A673 (cell line): ENCODE data around the gene FFAR1.

ENCODE experiments used
- EZH2 ChIP-seq: fragments of 200-600 bp; sonication (generic); IDR thresholded peaks from 2 replicates; pipeline ENCODE4 v1.6.1; 2017; ENCODE audit warnings: borderline replicate concordance, low read depth, mild to moderate bottlenecking, mixed read lengths, antibody characterized with exemption, low read length; ENCODE audit not compliant: poor library complexity, severe bottlenecking
- TF ChIP-seq, protein P1 (sequence below): fragments of 300-800, 200-600 bp; sonication (generic); conservative IDR thresholded peaks from 2 replicates; pipeline ENCODE4 v1.5.1; 2017; ENCODE audit warnings: low read depth, mild to moderate bottlenecking, antibody characterized with exemption, low read length, moderate library complexity, mixed read lengths

DNA sequence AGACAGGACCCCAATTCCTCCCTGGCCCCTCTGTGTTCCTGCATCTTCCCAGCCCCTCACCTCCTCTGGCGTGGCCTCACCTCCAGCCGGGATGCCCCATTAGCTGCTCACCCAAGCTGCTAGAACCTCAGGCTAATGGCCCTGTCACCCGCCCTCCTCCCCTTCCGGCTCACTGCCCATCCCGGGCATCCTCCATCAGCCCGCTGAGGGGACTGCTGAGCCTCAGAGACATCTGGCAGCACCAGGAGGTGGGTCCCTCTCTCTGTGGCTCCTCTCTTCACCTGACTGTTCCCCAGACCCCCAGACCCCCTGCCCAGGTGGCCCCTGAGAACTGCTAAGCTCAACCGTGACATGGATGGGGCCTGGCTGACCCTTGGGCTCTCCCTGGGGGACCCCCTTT lies 2.9 kb downstream of the FFAR1 start:
- TF ChIP-seq, protein P1, sequence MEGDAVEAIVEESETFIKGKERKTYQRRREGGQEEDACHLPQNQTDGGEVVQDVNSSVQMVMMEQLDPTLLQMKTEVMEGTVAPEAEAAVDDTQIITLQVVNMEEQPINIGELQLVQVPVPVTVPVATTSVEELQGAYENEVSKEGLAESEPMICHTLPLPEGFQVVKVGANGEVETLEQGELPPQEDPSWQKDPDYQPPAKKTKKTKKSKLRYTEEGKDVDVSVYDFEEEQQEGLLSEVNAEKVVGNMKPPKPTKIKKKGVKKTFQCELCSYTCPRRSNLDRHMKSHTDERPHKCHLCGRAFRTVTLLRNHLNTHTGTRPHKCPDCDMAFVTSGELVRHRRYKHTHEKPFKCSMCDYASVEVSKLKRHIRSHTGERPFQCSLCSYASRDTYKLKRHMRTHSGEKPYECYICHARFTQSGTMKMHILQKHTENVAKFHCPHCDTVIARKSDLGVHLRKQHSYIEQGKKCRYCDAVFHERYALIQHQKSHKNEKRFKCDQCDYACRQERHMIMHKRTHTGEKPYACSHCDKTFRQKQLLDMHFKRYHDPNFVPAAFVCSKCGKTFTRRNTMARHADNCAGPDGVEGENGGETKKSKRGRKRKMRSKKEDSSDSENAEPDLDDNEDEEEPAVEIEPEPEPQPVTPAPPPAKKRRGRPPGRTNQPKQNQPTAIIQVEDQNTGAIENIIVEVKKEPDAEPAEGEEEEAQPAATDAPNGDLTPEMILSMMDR, result no peak
- no peak for TF ChIP-seq EZH2
